ENCODE measurements around the gene KRTAP5-7. TPM values are rescaled to one million over a fixed set of nuclear protein-coding genes. Genes with fewer than 3 reads are reported as not detected.
A peak's percentile ranks its signal among the peaks of the same experiment; 100 is the strongest.

The KRTAP5-7 gene
- total RNA-seq, 1 donor = 0.09 TPM

DNA sequence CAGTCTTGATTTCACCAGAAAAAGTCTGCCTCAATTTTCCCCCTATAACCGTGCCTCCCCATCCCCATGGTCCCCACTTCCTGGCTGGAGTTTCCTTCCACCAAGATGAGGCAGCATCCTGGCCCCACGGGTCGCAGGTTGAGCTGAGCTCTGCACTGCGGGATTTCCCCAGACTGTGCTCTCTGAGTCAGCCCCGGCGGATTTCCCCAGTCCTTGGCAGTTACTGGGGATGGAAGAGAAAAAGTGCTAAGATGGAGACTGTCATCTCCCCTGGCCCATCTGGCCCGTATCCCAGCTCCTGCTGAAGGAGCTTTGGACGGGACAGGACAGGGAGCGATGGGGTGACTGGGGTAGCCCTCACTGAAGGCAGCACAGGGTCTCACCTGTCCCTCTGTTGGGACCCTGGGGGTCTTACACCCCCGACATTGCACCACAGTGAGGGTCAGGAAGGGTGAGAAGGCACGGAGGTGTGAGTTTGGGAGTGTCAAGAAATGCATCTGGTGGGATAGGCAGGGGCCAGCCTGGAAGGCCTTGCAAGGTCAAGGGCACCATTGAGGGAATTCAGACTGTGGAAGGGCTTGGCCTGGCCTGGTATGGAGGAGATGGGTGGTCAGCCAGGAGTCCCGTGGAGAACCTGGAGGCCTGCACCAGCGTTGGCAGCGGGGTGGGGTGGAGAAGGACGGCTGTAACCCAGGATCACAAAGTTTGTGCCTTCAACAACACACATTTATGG, 37.6 kb upstream of the KRTAP5-7 start:
- peak; percentile 1 for DNase-seq (ENCODE audit: low read depth)
- H3K4me3 ChIP-seq (ENCODE audit: low read depth, low read length) = no peak overlapping the region
- TF ChIP-seq, protein P1, sequence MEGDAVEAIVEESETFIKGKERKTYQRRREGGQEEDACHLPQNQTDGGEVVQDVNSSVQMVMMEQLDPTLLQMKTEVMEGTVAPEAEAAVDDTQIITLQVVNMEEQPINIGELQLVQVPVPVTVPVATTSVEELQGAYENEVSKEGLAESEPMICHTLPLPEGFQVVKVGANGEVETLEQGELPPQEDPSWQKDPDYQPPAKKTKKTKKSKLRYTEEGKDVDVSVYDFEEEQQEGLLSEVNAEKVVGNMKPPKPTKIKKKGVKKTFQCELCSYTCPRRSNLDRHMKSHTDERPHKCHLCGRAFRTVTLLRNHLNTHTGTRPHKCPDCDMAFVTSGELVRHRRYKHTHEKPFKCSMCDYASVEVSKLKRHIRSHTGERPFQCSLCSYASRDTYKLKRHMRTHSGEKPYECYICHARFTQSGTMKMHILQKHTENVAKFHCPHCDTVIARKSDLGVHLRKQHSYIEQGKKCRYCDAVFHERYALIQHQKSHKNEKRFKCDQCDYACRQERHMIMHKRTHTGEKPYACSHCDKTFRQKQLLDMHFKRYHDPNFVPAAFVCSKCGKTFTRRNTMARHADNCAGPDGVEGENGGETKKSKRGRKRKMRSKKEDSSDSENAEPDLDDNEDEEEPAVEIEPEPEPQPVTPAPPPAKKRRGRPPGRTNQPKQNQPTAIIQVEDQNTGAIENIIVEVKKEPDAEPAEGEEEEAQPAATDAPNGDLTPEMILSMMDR (IDR thresholded peaks at IDR 0.05; ENCODE audit: insufficient read depth, low read length) = no peak

DNA sequence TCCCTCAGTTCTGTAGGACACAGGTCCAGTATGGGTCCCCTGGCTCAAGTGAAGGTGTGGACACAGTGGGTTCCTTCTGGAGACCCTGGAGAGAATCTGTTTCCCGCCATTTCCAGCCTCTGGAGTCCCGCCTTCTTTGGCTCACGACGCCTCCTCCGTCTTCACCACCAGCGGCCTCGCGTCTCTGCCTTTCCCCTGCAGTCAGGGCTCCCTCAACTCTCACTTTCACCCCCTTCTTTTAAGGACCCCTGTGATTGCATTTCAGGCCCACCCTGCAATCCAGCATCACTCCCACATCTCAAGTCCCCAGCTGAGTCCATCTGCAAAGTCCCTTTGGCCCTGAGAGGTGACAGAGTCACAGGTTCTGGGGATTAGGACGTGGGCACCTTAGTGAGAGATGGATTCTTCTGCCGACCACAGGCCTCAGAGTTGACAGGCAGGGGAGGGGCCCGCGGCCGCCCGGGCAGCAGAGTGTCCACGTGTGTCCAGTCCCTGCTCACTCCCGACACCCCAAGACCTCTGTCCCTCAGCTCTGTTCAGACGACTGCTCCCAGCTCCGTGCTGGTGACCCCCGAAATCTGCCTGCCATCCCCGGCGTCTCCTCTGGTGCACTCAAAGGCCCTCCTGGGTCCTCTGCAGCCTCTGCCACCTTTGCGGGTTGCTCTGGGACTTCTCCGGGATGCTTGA, 36.9 kb upstream of the KRTAP5-7 start:
- TF ChIP-seq, protein P1 (IDR thresholded peaks at IDR 0.05; ENCODE audit: insufficient read depth, low read length) = no peak
- no peak for DNase-seq (ENCODE audit: low read depth)
- no peak overlapping the region for H3K4me3 ChIP-seq (ENCODE audit: low read depth, low read length)

DNA sequence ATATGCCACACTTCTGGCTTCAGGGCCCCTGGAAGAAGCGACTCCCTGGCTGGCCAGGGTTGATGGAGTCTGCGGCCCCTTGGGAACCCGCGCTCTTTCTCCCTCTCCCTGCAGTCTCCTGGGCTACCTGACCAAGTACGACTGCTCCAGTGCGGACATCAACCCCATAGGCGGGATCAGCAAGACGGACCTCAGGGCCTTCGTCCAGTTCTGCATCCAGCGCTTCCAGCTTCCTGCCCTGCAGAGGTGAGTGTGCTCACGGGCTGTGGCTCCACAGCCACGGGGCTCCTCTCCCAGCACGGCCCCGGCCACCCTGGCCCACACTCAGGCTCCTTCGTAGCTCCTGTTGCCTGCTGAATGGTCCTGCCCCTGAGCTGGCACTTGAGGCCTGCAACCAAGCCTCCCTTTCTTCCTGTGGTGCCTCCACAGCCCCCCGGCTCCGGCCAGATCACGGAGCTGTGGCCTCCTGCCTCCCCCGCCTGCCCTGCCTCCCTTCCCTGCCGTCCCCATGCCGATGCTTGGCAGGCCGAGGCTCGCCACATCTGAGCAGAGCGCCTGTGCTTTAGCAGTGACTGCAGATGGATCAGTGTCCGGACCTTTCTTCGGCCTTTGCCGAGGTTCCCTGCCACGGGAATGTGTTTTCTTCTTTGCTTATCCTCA, 36.2 kb upstream of the KRTAP5-7 start:
- TF ChIP-seq, protein P1 (IDR thresholded peaks at IDR 0.05; ENCODE audit: insufficient read depth, low read length) = no peak
- DNase-seq (ENCODE audit: low read depth) = no peak
- H3K4me3 ChIP-seq (ENCODE audit: low read depth, low read length) = no peak overlapping the region

DNA sequence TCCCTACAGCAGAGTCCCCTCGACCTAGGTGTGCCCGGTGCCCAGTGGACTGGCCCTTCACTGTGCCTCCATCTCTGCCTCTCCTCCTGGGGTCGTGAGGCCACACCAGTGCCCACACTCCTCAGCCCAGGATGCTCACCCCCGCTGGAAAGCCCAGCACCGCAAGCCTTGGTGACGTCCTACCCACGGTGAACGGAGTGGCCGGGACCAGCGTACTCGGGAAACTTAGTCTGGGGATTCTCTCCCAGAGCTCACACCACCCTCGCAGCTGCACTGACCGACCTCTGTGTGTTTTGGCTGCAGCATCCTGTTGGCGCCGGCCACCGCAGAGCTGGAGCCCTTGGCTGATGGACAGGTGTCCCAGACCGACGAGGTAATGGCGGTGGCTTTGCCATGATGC, 35.5 kb upstream of the KRTAP5-7 start:
- no peak for DNase-seq (ENCODE audit: low read depth)
- TF ChIP-seq, protein P1 (IDR thresholded peaks at IDR 0.05; ENCODE audit: insufficient read depth, low read length) = no peak
- no peak overlapping the region for H3K4me3 ChIP-seq (ENCODE audit: low read depth, low read length)

DNA sequence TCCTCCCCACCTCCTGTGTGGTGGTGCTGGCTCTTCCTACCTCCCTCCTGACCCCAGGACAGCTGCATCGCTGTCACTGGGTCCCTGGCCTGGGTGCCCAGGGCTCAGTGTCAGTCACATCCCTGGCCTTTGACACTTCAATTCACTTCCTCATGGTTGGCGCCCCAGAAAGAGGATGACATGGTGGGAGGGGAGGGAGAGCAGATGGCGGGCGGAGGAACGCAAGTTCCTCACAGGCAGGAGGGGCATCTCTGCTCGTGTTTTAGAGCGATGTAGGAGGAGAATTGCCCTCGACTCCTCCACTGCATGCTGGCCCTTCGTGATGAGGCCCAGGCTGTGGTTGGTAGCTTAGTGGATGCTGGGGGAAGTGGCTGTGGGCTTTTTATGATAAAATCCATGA, 35.1 kb upstream of the KRTAP5-7 start:
- TF ChIP-seq, protein P1 (IDR thresholded peaks at IDR 0.05; ENCODE audit: insufficient read depth, low read length) = no peak
- DNase-seq (ENCODE audit: low read depth) = no peak
- no peak overlapping the region for H3K4me3 ChIP-seq (ENCODE audit: low read depth, low read length)

DNA sequence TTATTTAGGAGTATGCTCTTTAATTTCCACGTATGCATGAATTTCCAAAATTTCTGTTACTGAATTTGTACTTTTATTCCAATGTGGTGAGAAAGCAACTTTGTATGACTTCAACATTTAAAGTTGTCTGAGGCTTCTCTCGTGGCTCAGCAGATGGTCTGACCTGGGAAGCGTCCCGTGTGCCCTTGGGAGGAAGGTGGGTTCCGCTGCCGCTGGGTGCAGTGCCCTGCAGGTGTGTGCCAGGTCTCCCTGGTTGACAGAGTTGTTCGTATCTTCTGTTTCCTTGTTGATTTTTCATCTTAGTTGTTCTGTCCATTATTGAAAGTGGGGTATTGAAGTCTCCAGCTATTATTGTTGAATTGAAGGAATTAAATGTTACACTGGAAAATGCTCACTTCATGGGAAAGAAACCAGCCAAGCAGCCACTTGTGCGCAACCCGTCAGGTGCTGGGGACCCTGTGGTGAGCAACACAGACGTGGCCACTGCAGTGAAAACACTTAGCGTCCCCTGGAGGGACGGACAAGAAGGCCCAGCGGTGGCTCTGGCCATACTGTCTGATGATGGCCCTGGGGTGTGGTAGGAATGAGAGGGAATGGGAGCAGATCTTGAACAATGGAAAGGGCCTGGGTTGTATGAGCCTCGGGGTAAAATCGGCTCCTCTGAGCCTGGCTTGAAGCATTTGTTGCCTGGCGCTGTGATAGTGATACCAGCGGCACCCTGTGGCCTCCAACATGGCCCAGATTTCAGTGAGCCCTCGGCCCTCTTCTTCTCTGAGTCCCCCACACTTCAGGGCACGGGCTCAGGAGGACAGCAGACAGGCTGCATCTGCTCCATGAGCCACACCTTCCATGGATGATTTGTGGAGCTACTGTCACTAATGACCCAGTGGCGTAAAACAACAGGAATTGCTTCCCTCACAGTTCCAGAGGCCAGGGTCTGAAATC, 31.5 kb upstream of the KRTAP5-7 start:
- H3K4me3 ChIP-seq (ENCODE audit: low read depth, low read length) = no peak overlapping the region
- TF ChIP-seq, protein P1 (IDR thresholded peaks at IDR 0.05; ENCODE audit: insufficient read depth, low read length) = no peak
- DNase-seq (ENCODE audit: low read depth) = no peak

Measured in fibroblast of the aortic adventitia (primary cell).